CD4-positive, alpha-beta memory T cell (primary cell): ENCODE data around the gene MGRN1. TPM values are rescaled to one million over a fixed set of nuclear protein-coding genes. Genes with fewer than 3 reads are reported as not detected.

Experiments used
- CTCF ChIA-PET: fragments of 350-600 bp; sonication (Branson Sonifier 250); formaldehyde crosslinking; loops from one replicate; lab custom pipeline; 2021; ENCODE audit warnings: inconsistent platforms; ENCODE audit not compliant: partially characterized antibody; lab: Charles Lee
- POLR2A ChIA-PET: fragments of 350-600 bp; sonication (Branson Sonifier 250); formaldehyde crosslinking; loops from one replicate; lab custom pipeline; 2021; ENCODE audit not compliant: partially characterized antibody; lab: Charles Lee
- DNase-seq, 5 donors: peaks; one replicate each; pipeline versions ENCODE4 v3.0.0 to v3.0.0-alpha.2; 2020 to 2022; ENCODE audit warnings: mixed read lengths in 1 of 5
- H3K27ac ChIP-seq: one replicate; pipeline ENCODE4 v1.7.0; 2013; ENCODE audit warnings: low read depth, low read length
- H3K27me3 ChIP-seq: 2 replicates; pipeline ENCODE4 v1.7.0; 2013; ENCODE audit warnings: mild to moderate bottlenecking, low read length, moderate library complexity; ENCODE audit not compliant: insufficient read depth
- H3K36me3 ChIP-seq: 2 replicates; pipeline ENCODE4 v1.7.0; 2013; ENCODE audit warnings: mild to moderate bottlenecking, low read length, moderate library complexity; ENCODE audit not compliant: insufficient read depth
- H3K4me1 ChIP-seq: 2 replicates; pipeline ENCODE4 v1.7.0; 2013; ENCODE audit warnings: mild to moderate bottlenecking, low read length, moderate library complexity; ENCODE audit not compliant: insufficient read depth
- H3K4me3 ChIP-seq, 2 donors: one replicate each; pipeline ENCODE4 v1.7.0; 2013; ENCODE audit warnings: low read length in 2 of 2, mild to moderate bottlenecking in 1 of 2
- H3K9me3 ChIP-seq, 2 donors: one replicate each; pipeline ENCODE4 v1.7.0; 2013; ENCODE audit warnings: low read length in 2 of 2, control low read depth in 1 of 2; ENCODE audit not compliant: control insufficient read depth in 1 of 2
- H3K27ac Mint-ChIP-seq, 7 donors: one replicate each; pipeline ENCODE4 v1.8.0; 2020 to 2021; ENCODE audit warnings: mixed read lengths in 7 of 7, mild to moderate bottlenecking in 6 of 7, inconsistent platforms in 3 of 7, moderate library complexity in 3 of 7
- H3K27me3 Mint-ChIP-seq, 2 donors: one replicate each; pipeline ENCODE4 v1.8.0; 2020 to 2021; ENCODE audit warnings: mixed read lengths in 2 of 2
- H3K36me3 Mint-ChIP-seq, 2 donors: one replicate each; pipeline ENCODE4 v1.8.0; 2020 to 2021; ENCODE audit warnings: mixed read lengths in 2 of 2, inconsistent platforms in 1 of 2, mild to moderate bottlenecking in 1 of 2
- H3K4me1 Mint-ChIP-seq, 4 donors: one replicate each; pipeline ENCODE4 v1.8.0; 2020 to 2021; ENCODE audit warnings: mixed read lengths in 4 of 4, mild to moderate bottlenecking in 1 of 4
- H3K4me3 Mint-ChIP-seq, 8 donors: one replicate each; pipeline ENCODE4 v1.8.0; 2020 to 2021; ENCODE audit warnings: mixed read lengths in 8 of 8, mild to moderate bottlenecking in 7 of 8, moderate library complexity in 6 of 8, inconsistent platforms in 3 of 8
- H3K9me3 Mint-ChIP-seq, 8 donors: one replicate each; pipeline ENCODE4 v1.8.0; 2020 to 2021; ENCODE audit warnings: mixed read lengths in 8 of 8, mild to moderate bottlenecking in 5 of 8, inconsistent platforms in 3 of 8, moderate library complexity in 1 of 8
- intact Hi-C: fragments of 100-400 bp; cut with micrococcal nuclease; formaldehyde crosslinking; loops from one replicate; pipeline ENCODE4 v1.15.1; 2023
- polyA plus RNA-seq, 2 donors: library from polyadenylated mRNA; unstranded; fragments of 300-500 nt; fragmentation: Illumina TruSeq; gene quantifications; one replicate each; pipeline ENCODE4 v1.2.3, GENCODE V29; 2021
- total RNA-seq, 2 experiments: library from RNA; stranded (reverse); gene quantifications; one replicate each; pipeline ENCODE4 v1.2.3, GENCODE V29; 2021

Gene MGRN1
- total and polyA plus RNA-seq, 4 experiments from 2014 or later = 1.2 to 64.1 (median 35.0) TPM

GRCh38 chr16:4603624-4604170 lies 20.9 kb upstream of the MGRN1 start:
- Mint-ChIP-seq H3K4me3 (no peak overlapping the region), H3K36me3 (no peaks in the 10 kb centered on the region), H3K27me3 (peaks cover 0 to 1% of the 10 kb centered on the region in 2 donors), H3K4me1 (no peaks in the 10 kb centered on the region), H3K27ac (no peak overlapping the region), H3K9me3 (no peaks in the 10 kb centered on the region)
- no peak overlapping the region for H3K4me3 ChIP-seq
- H3K27ac ChIP-seq = no peak overlapping the region
- intact Hi-C loops = no loop called here
- ChIA-PET POLR2A (no interaction called here), CTCF (no interaction called here)
- no peaks in the 10 kb centered on the region for H3K36me3 ChIP-seq
- no peaks in the 10 kb centered on the region for H3K27me3 ChIP-seq
- no peaks in the 10 kb centered on the region for H3K9me3 ChIP-seq
- H3K4me1 ChIP-seq = no peaks in the 10 kb centered on the region
- DNase-seq = no peak

- ChIA-PET CTCF (no interaction called here), POLR2A (interaction anchor here (0.6 kb wide), 2 partner anchors 12 to 22 kb away, joined by 3 to 4 read pairs; no protein-coding TSS in a partner anchor)
- intact Hi-C loops = no loop called here
- peaks cover 0 to 1% of the 10 kb centered on the region in 2 donors for H3K27me3 Mint-ChIP-seq
- Histone ChIP-seq H3K9me3 (no peaks in the 10 kb centered on the region), H3K27me3 (no peaks in the 10 kb centered on the region), H3K27ac (no peak overlapping the region), H3K4me3 (no peak overlapping the region), H3K36me3 (no peaks in the 10 kb centered on the region), H3K4me1 (no peaks in the 10 kb centered on the region)
- no peak for DNase-seq
- H3K36me3 Mint-ChIP-seq = no peaks in the 10 kb centered on the region
- H3K4me3 Mint-ChIP-seq = no peak overlapping the region
- no peak overlapping the region for H3K27ac Mint-ChIP-seq
- H3K9me3 Mint-ChIP-seq = no peaks in the 10 kb centered on the region
- no peaks in the 10 kb centered on the region for H3K4me1 Mint-ChIP-seq
Measured at GRCh38 chr16:4604401-4604800, 20.2 kb upstream of the MGRN1 start.

GRCh38 chr16:4606354-4606753 lies 18.3 kb upstream of the MGRN1 start:
- Mint-ChIP-seq H3K4me3 (no peak overlapping the region), H3K9me3 (no peaks in the 10 kb centered on the region), H3K36me3 (no peaks in the 10 kb centered on the region), H3K27ac (no peak overlapping the region), H3K27me3 (peaks cover 0 to 1% of the 10 kb centered on the region in 2 donors), H3K4me1 (peaks cover 0 to 3% (median under 1%) of the 10 kb centered on the region in 4 donors)
- DNase-seq = no peak
- no peaks in the 10 kb centered on the region for H3K36me3 ChIP-seq
- no peak overlapping the region for H3K27ac ChIP-seq
- H3K9me3 ChIP-seq = no peaks in the 10 kb centered on the region
- no peak overlapping the region for H3K4me3 ChIP-seq
- POLR2A ChIA-PET = no interaction called here
- no peaks in the 10 kb centered on the region for H3K27me3 ChIP-seq
- CTCF ChIA-PET = no interaction called here
- H3K4me1 ChIP-seq = no peaks in the 10 kb centered on the region
- intact Hi-C loops = no loop called here

- DNase-seq = no peak
- Mint-ChIP-seq H3K4me1 (peaks cover 1 to 11% (median 4%) of the 10 kb centered on the region in 4 donors), H3K27me3 (no peaks in the 10 kb centered on the region), H3K27ac (no peak overlapping the region), H3K4me3 (peak overlapping the region in 1 of 8 donors; percentile 20), H3K36me3 (no peaks in the 10 kb centered on the region), H3K9me3 (no peaks in the 10 kb centered on the region)
- Histone ChIP-seq H3K4me1 (peaks cover 8% of the 10 kb centered on the region), H3K9me3 (no peaks in the 10 kb centered on the region), H3K27me3 (no peaks in the 10 kb centered on the region), H3K36me3 (no peaks in the 10 kb centered on the region), H3K27ac (no peak overlapping the region), H3K4me3 (no peak overlapping the region)
- CTCF ChIA-PET = interaction anchor here (0.5 kb wide), 1 partner anchor 20 kb away, joined by 3 read pairs; no protein-coding TSS in a partner anchor
- intact Hi-C loops = no loop called here
- POLR2A ChIA-PET = interaction anchor here (1.7 kb wide), 1 partner anchor 8 kb away, joined by 4 read pairs; no protein-coding TSS in a partner anchor
Measured at GRCh38 chr16:4607841-4608703, 16.6 kb upstream of the MGRN1 start.

GRCh38 chr16:4608704-4608980 lies 16.0 kb upstream of the MGRN1 start:
- Histone ChIP-seq H3K36me3 (no peaks in the 10 kb centered on the region), H3K27ac (no peak overlapping the region), H3K27me3 (no peaks in the 10 kb centered on the region), H3K4me1 (peaks cover 14% of the 10 kb centered on the region), H3K9me3 (no peaks in the 10 kb centered on the region), H3K4me3 (no peak overlapping the region)
- H3K36me3 Mint-ChIP-seq = no peaks in the 10 kb centered on the region
- H3K27me3 Mint-ChIP-seq = no peaks in the 10 kb centered on the region
- CTCF ChIA-PET = no interaction called here
- POLR2A ChIA-PET = interaction anchor here (1.7 kb wide), 1 partner anchor 8 kb away, joined by 4 read pairs; no protein-coding TSS in a partner anchor
- intact Hi-C loops = no loop called here
- peak overlapping the region in 1 of 8 donors; percentile 20 for H3K4me3 Mint-ChIP-seq
- H3K4me1 Mint-ChIP-seq = peaks cover 1 to 16% (median 6%) of the 10 kb centered on the region in 4 donors
- no peak overlapping the region for H3K27ac Mint-ChIP-seq
- no peaks in the 10 kb centered on the region for H3K9me3 Mint-ChIP-seq
- no peak for DNase-seq

- no peak for DNase-seq
- ChIA-PET POLR2A (no interaction called here), CTCF (no interaction called here)
- Mint-ChIP-seq H3K27ac (no peak overlapping the region), H3K36me3 (no peaks in the 10 kb centered on the region), H3K9me3 (no peaks in the 10 kb centered on the region), H3K4me1 (peaks cover 1 to 18% (median 6%) of the 10 kb centered on the region in 4 donors), H3K4me3 (no peak overlapping the region), H3K27me3 (no peaks in the 10 kb centered on the region)
- Histone ChIP-seq H3K27me3 (no peaks in the 10 kb centered on the region), H3K36me3 (no peaks in the 10 kb centered on the region), H3K4me3 (no peak overlapping the region), H3K9me3 (no peaks in the 10 kb centered on the region), H3K4me1 (peaks cover 18% of the 10 kb centered on the region), H3K27ac (no peak overlapping the region)
- intact Hi-C loops = loop anchor here (10.0 kb wide), 2 partner anchors 135 to 195 kb away; partner anchors contain the start of genes HMOX2, NMRAL1 and ROGDI
Measured at GRCh38 chr16:4609200-4610010, 15.2 kb upstream of the MGRN1 start.
